ENCODE data around the gene ALPP. TPM values are rescaled to one million over a fixed set of nuclear protein-coding genes. Genes with fewer than 3 reads are reported as not detected.
"Not testable (repeated sequence)": the region's sequence is repeated elsewhere in the genome, so short reads cannot be mapped to it uniquely, and the experiment has no call there.

ALPP gene
- total RNA-seq, 1 experiment from 2014 or later, result not detected

DNA sequence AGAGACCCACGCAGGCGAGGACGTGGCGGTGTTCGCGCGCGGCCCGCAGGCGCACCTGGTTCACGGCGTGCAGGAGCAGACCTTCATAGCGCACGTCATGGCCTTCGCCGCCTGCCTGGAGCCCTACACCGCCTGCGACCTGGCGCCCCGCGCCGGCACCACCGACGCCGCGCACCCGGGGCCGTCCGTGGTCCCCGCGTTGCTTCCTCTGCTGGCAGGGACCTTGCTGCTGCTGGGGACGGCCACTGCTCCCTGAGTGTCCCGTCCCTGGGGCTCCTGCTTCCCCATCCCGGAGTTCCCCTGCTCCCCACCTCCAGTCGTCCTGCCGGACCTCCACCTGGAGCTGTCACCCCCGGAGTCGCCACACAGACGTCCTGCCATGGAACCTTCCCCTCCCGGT is 31.1 kb downstream of the ALPP start:
- H3K27ac ChIP-seq; H3K36me3 ChIP-seq; H3K4me3 ChIP-seq; H3K9me3 ChIP-seq (replicated peaks); DNase-seq; H3K4me1 ChIP-seq: not testable (repeated sequence)
- peaks cover 15% of the 10 kb centered on the region; the same call in 1 of the 2 replicates for H3K27me3 ChIP-seq

DNA sequence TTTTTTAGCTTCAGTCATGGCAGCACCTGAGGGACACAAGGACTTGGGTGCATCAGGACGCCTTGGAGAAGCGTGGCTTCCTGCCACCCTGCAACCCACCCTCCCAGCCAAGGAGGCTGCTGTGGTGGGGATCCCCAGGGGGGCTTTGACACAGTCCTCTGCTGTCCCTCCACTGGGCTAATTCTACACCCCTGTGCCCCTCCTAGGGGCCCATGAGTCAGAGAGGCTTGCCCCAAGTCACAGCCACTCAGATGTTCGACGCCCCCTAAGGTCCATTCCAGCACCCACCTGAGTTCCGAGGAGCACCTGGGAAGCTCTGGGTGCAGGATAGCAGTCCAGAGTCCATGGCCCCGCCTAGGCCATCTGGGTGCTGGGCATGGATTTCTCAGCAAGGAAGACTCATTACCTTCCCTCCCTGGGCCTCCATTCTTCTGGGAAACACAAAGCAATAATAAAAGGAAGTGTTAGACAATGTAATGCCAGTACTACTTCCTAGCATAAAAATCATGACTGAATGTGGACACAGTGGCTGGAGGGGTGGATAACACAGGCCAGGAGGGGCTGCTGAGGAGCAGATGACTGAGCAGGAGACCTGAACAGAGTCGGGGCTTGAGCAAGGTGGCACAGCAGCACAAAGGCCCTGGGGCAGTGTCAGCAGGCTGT is 31.8 kb downstream of the ALPP start:
- no peak for DNase-seq
- Histone ChIP-seq H3K9me3 (replicated peaks) (no peaks in the 10 kb centered on the region), H3K4me1 (no peaks in the 10 kb centered on the region), H3K4me3 (no peak overlapping the region), H3K27me3 (peaks cover 23% of the 10 kb centered on the region; the same call in 1 of the 2 replicates), H3K36me3 (no peaks in the 10 kb centered on the region), H3K27ac (no peak overlapping the region)

- Histone ChIP-seq H3K27me3 (peaks cover 23% of the 10 kb centered on the region; the same call in 1 of the 2 replicates), H3K4me3 (no peak overlapping the region), H3K36me3 (no peaks in the 10 kb centered on the region), H3K27ac (no peak overlapping the region), H3K9me3 (replicated peaks) (no peaks in the 10 kb centered on the region), H3K4me1 (no peaks in the 10 kb centered on the region)
- DNase-seq, result no peak
Measured at GRCh38 chr2:232411901-232412629, 33.5 kb downstream of the ALPP start.

DNA sequence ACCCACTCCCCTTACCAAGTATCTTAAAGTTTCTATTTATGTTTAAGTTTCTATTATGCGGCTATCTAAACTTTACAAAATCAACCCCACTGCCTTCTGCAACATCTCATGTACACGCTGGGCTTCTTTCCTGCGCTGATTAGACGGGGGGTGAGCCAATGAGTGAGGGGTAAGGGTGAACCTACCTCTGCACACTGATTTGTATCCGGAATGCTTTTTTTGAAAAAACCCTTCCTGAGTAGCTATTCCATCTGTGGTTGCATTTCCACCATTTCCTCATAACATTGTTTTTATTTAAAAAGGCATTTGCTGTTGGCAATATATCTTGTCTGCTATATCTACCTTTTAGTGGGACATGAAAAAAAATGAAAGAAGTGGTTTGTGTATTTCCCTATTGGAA is 34.4 kb downstream of the ALPP start:
- Histone ChIP-seq H3K36me3 (no peaks in the 10 kb centered on the region), H3K4me3 (no peak overlapping the region), H3K27me3 (peaks cover 23% of the 10 kb centered on the region; the same call in 1 of the 2 replicates), H3K4me1 (no peaks in the 10 kb centered on the region), H3K9me3 (replicated peaks) (no peaks in the 10 kb centered on the region), H3K27ac (no peak overlapping the region)
- DNase-seq, result no peak

GRCh38 chr2:232415138-232415690 is 36.7 kb downstream of the ALPP start:
- DNase-seq, result no peak
- Histone ChIP-seq H3K27ac (no peak overlapping the region), H3K27me3 (peaks cover 20% of the 10 kb centered on the region; the same call in 1 of the 2 replicates)

DNA sequence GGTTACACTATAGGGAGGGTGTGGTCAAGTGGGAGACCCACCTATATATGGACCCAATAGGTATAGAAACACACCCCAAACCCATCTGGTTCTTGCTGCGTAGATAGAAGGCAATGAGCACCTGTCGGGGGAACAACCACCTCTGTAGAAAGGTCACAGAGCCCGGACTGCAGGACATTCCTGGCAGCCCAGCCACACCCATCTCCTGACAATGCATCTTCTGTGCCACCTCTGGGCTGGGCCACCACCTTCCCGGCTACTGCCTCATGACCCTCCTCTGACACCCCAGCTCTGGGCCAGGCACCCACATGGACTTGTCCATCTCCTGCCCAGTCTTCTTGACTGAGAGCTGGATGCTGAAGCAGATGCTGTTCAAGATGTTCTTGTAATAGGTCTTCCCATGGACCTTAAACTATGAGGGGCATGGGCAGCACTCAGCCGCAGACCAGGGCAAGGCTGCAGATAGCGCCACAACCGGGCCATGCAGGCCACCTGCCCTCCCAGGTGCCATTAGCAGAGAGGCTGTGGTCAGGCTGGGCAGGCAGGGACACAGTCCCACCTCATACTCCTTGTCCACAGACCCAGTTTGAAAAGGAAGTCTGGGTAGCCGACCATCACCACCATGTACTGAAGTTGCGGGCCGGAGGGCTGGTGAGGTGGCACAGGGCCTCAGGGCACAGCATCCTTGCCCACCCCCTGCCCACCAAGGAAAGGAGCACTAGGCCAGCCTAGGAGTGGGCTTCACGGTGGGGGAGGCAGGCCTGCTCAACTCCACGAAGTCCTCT is 37.4 kb downstream of the ALPP start:
- no peaks in the 10 kb centered on the region for H3K9me3 ChIP-seq (replicated peaks)
- no peaks in the 10 kb centered on the region for H3K4me1 ChIP-seq
- no peaks in the 10 kb centered on the region for H3K36me3 ChIP-seq
- no peak overlapping the region for H3K4me3 ChIP-seq
- no peak for DNase-seq
- peaks cover 19% of the 10 kb centered on the region; the same call in 1 of the 2 replicates for H3K27me3 ChIP-seq
- H3K27ac ChIP-seq, result no peak overlapping the region

More at GRCh38 chr2:232415138-232415690, 36.7 kb downstream of the ALPP start:
- H3K4me3 ChIP-seq, result no peak overlapping the region
- no peaks in the 10 kb centered on the region for H3K36me3 ChIP-seq
- no peaks in the 10 kb centered on the region for H3K4me1 ChIP-seq
- no peaks in the 10 kb centered on the region for H3K9me3 ChIP-seq (replicated peaks)

DNA sequence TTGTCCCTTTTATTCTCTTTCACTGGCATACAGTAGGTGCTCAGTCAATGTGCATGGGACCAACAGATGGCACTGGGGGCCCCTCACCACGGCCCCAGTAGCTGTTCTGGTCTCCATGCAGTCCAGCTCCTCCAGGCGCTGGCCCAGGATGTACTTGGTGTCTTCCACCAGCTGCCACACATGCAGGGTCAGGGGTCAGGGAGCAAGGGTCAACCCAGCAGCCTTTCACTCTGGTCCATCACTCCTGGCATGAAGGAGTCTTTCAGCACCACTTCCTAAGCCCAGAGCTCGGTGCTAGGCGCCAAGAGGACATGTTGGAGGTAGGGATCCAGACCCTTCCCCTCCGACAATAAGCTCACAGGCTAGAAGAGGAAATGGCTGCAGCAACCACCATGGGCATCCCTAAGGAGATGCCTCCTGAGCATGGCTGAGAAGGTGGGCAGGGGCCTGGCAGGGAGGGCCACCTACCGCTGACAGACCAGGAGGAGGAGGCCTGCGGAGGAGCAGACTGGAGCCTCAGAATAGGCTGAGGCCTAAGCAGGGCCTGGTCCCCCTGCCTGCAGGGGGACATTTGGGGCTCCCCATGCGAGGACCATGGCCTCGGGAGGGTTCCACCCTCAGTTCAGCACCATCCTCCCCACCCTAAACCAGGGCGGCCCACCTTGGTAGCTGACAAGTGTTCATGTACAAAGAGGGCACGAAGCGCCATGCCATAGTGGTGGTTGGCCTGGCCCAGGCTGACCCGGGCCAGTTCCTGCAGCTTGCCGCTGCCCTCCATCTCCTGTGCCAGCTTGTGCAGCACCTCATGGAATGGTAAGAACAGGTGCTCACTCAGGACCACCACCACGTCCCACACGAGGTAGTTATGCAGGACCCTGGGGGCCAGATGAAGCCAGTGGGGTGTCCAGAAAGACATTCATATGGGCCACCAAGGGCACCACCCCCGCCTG is 38.2 kb downstream of the ALPP start:
- Histone ChIP-seq H3K27me3 (peaks cover 15% of the 10 kb centered on the region; the same call in 1 of the 2 replicates), H3K27ac (no peak overlapping the region), H3K36me3 (no peaks in the 10 kb centered on the region), H3K9me3 (replicated peaks) (no peaks in the 10 kb centered on the region), H3K4me3 (no peak overlapping the region), H3K4me1 (no peaks in the 10 kb centered on the region)
- no peak for DNase-seq

DNA sequence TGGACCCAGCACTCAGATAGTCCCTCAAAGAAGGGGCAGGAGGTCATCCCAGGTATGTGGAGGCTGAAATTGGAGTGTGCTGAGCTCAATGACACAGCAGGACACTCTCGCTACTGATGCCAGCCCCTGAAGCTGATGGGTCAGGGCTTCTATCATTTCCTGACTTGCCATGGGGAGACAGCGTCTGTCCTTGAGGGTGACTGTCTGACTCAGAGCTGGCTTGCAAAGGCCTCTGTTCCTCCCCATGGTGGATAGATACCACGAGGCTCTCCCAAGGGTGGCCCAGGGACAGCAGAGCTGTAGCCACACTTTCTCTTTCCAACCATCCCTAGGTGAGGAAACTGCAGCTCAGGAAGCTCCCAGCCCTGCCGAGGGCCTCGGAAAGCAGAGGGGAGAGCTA is 38.9 kb downstream of the ALPP start:
- no peaks in the 10 kb centered on the region for H3K4me1 ChIP-seq
- no peak overlapping the region for H3K4me3 ChIP-seq
- peaks cover 10% of the 10 kb centered on the region; the same call in 1 of the 2 replicates for H3K27me3 ChIP-seq
- H3K9me3 ChIP-seq (replicated peaks), result 0 out of 2 replicates have a peak, but pooled peaks cover 1% of the 10 kb centered on the region
- no peak overlapping the region for H3K27ac ChIP-seq
- H3K36me3 ChIP-seq, result no peaks in the 10 kb centered on the region
- no peak for DNase-seq

DNA sequence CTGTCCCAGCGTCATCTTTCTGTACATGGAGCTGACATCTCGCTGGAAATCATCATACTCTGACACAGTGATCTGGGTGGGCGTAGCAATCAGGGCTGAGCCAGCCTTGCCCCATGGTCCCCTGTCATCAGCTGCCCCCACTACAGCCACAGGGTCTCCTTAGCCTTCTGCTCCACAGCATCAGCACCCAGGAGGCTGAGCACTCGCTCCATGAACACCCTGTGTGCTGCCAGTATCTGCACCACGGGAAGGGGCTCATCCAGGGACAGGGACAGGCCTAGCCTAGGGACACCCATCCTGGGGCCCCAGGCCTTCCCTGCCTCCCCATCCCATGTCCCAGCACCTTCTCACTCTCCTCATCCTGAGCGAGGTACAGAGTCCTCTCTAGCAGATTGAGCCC is 39.5 kb downstream of the ALPP start:
- Histone ChIP-seq H3K27ac (no peak overlapping the region), H3K9me3 (replicated peaks) (0 out of 2 replicates have a peak, but pooled peaks cover 5% of the 10 kb centered on the region), H3K4me3 (no peak overlapping the region), H3K27me3 (peaks cover 7% of the 10 kb centered on the region; the same call in 1 of the 2 replicates), H3K4me1 (no peaks in the 10 kb centered on the region), H3K36me3 (no peaks in the 10 kb centered on the region)
- no peak for DNase-seq

GRCh38 chr2:232418466-232419244 is 40.1 kb downstream of the ALPP start:
- Histone ChIP-seq H3K4me1 (no peaks in the 10 kb centered on the region), H3K27me3 (peaks cover 7% of the 10 kb centered on the region; the same call in 1 of the 2 replicates), H3K4me3 (no peak overlapping the region), H3K27ac (no peak overlapping the region), H3K9me3 (replicated peaks) (0 out of 2 replicates have a peak, but pooled peaks cover 5% of the 10 kb centered on the region), H3K36me3 (no peaks in the 10 kb centered on the region)
- no peak for DNase-seq

DNA sequence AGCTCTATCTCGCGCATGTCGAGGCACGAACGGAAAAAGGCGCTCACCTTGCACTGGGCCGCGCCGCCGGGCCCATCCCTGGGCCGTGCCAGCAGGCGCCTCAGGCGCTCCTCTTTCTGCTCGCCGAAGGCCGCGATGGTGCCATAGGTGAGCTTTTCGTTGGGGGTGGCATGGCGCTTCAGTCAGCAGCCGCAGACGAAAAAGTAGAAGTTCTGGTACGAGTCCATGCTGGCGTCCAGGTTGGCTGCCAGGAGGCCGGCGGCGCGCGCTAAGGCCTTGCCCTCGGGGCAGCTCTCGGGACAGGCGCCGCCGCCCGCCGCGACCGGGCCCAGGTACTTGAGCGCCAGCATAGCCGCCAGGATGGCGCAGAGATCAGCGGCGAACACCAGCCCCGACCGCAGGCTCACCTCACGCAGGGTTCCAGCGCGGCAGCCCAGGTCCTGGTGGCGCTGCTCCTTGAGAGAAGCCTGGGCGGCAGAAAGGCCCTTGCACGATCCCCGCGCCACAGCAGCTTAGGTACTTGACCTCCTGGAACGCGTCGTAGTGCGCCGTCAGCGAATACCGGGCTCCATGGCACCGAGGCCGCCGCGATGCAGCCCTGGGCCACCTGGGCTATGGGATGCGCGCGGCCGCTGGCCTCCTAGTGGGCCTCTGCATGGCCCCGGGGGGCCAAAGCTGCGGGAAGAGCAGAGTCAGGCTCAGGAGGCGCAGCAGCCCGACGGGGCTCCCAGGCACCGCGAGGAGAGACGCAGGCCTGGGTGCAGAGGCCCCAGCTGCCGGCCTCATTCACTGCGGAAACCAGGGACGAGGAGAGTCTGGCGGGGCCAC is 40.9 kb downstream of the ALPP start:
- Histone ChIP-seq H3K4me1 (no peaks in the 10 kb centered on the region), H3K9me3 (replicated peaks) (0 out of 2 replicates have a peak, but pooled peaks cover 5% of the 10 kb centered on the region), H3K36me3 (no peaks in the 10 kb centered on the region), H3K27ac (no peak overlapping the region), H3K27me3 (peaks cover 7% of the 10 kb centered on the region; the same call in 1 of the 2 replicates), H3K4me3 (no peak overlapping the region)
- DNase-seq, result no peak

DNA sequence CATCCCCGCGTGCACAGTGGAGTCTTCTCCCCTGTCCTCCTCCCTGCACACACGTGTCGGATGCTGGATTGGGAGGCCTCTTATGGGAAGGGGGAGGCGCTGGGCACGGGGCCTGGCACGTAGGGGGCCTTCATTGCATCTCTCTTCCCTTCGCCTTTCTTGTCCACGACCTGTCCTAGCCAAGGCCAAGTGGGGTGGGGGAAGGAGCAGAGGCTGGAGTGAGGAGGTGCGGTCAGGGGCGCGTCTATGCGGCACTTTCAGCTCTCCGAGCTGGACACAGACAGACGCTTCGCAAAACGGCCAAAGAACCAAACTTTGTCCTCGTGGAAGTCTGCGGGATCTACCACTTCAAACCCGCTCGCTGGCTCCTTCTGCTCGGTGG is 41.5 kb downstream of the ALPP start:
- H3K27me3 ChIP-seq, result peaks cover 3% of the 10 kb centered on the region; the same call in 1 of the 2 replicates
- no peak overlapping the region for H3K4me3 ChIP-seq
- H3K9me3 ChIP-seq (replicated peaks), result 0 out of 2 replicates have a peak, but pooled peaks cover 5% of the 10 kb centered on the region
- no peaks in the 10 kb centered on the region for H3K36me3 ChIP-seq
- no peaks in the 10 kb centered on the region for H3K4me1 ChIP-seq
- no peak overlapping the region for H3K27ac ChIP-seq
- DNase-seq, result no peak
